22Rv1 (cell line): ENCODE results near the gene MTPN.

Experiments
- ZFX ChIP-seq: fragments of 450-650 bp; IDR thresholded peaks from 2 replicates; pipeline ENCODE4 v1.6.1; 2017; ENCODE audit warnings: antibody characterized with exemption, borderline replicate concordance
- TF ChIP-seq, protein P1 (sequence below): fragments of 450-650 bp; IDR thresholded peaks from 2 replicates; pipeline ENCODE4 v1.5.1; 2017; ENCODE audit warnings: mild to moderate bottlenecking

DNA sequence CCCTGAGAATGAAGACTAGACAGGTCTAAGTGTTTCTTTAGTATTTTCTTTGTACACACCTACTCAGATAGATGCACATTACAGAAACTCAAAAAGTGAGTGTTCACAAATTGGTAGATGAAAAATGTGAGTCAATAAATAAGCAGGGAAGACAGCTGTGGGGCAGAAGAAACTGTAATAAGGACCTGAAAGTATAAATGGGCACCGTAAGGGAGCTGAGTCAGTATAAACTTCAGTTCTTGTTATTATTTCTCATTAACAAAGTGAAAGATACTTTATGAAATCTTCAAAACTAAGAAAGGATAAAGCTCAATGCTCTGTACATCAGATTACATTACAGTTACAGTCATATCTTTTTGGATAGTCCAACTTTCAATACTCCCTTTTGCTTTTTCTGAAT, 2.5 kb downstream of the MTPN start:
- TF ChIP-seq, protein P1, sequence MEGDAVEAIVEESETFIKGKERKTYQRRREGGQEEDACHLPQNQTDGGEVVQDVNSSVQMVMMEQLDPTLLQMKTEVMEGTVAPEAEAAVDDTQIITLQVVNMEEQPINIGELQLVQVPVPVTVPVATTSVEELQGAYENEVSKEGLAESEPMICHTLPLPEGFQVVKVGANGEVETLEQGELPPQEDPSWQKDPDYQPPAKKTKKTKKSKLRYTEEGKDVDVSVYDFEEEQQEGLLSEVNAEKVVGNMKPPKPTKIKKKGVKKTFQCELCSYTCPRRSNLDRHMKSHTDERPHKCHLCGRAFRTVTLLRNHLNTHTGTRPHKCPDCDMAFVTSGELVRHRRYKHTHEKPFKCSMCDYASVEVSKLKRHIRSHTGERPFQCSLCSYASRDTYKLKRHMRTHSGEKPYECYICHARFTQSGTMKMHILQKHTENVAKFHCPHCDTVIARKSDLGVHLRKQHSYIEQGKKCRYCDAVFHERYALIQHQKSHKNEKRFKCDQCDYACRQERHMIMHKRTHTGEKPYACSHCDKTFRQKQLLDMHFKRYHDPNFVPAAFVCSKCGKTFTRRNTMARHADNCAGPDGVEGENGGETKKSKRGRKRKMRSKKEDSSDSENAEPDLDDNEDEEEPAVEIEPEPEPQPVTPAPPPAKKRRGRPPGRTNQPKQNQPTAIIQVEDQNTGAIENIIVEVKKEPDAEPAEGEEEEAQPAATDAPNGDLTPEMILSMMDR = no peak
- no peak for TF ChIP-seq ZFX
